Measurements from ENCODE around the gene GRIK1.
"Not testable (repeated sequence)": the region's sequence is repeated elsewhere in the genome, so short reads cannot be mapped to it uniquely, and the experiment has no call there.

GRIK1 gene

GRCh38 chr21:29939924-29940275, at the start of gene GRIK1:
Gene GRIK1 (minus strand): TSS chr21:29939996.
- in situ Hi-C loops (cut with MboI; ENCODE audit: low sequenced_read_pairs): no loop called here

GRCh38 chr21:29987762-29988161, 48.0 kb upstream of the GRIK1 start:
- in situ Hi-C loops (cut with MboI; ENCODE audit: low sequenced_read_pairs): no loop called here

- in situ Hi-C loops (cut with MboI; ENCODE audit: low sequenced_read_pairs): no loop called here
Observed at GRCh38 chr21:29985866-29986265, 46.1 kb upstream of the GRIK1 start.

GRCh38 chr21:29979043-29979442, 39.2 kb upstream of the GRIK1 start:
- in situ Hi-C loops (cut with MboI; ENCODE audit: low sequenced_read_pairs): no loop called here

GRCh38 chr21:29975776-29976175, 36.0 kb upstream of the GRIK1 start:
- in situ Hi-C loops (cut with MboI; ENCODE audit: low sequenced_read_pairs): no loop called here

- in situ Hi-C loops (cut with MboI; ENCODE audit: low sequenced_read_pairs): no loop called here
Observed at GRCh38 chr21:29973258-29973657, 33.5 kb upstream of the GRIK1 start.

GRCh38 chr21:29961291-29962027, 21.7 kb upstream of the GRIK1 start:
- in situ Hi-C loops (cut with MboI; ENCODE audit: low sequenced_read_pairs): no loop called here

- in situ Hi-C loops (cut with MboI; ENCODE audit: low sequenced_read_pairs): no loop called here
Observed at GRCh38 chr21:29958551-29958950, 18.8 kb upstream of the GRIK1 start.

- in situ Hi-C loops (cut with MboI; ENCODE audit: low sequenced_read_pairs): not testable (repeated sequence)
Observed at GRCh38 chr21:29958035-29958434, 18.2 kb upstream of the GRIK1 start.

- in situ Hi-C loops (cut with MboI; ENCODE audit: low sequenced_read_pairs): no loop called here
Observed at GRCh38 chr21:29953690-29954089, 13.9 kb upstream of the GRIK1 start.

GRCh38 chr21:29953072-29953471, 13.3 kb upstream of the GRIK1 start:
- in situ Hi-C loops (cut with MboI; ENCODE audit: low sequenced_read_pairs): no loop called here

GRCh38 chr21:29951911-29952310, 12.1 kb upstream of the GRIK1 start:
- in situ Hi-C loops (cut with MboI; ENCODE audit: low sequenced_read_pairs): no loop called here

- in situ Hi-C loops (cut with MboI; ENCODE audit: low sequenced_read_pairs): no loop called here
Observed at GRCh38 chr21:29949991-29950390, 10.2 kb upstream of the GRIK1 start.

- in situ Hi-C loops (cut with MboI; ENCODE audit: low sequenced_read_pairs): no loop called here
Observed at GRCh38 chr21:29947119-29947518, 7.3 kb upstream of the GRIK1 start.

GRCh38 chr21:29943885-29944284, 4.1 kb upstream of the GRIK1 start:
- in situ Hi-C loops (cut with MboI; ENCODE audit: low sequenced_read_pairs): no loop called here

- in situ Hi-C loops (cut with MboI; ENCODE audit: low sequenced_read_pairs): no loop called here
Observed at GRCh38 chr21:29942034-29942433, 2.2 kb upstream of the GRIK1 start.

GRCh38 chr21:29940991-29941390, 1.2 kb upstream of the GRIK1 start:
- in situ Hi-C loops (cut with MboI; ENCODE audit: low sequenced_read_pairs): no loop called here

GRCh38 chr21:29940361-29940760, 565 bp upstream of the GRIK1 start:
- in situ Hi-C loops (cut with MboI; ENCODE audit: low sequenced_read_pairs): no loop called here

- in situ Hi-C loops (cut with MboI; ENCODE audit: low sequenced_read_pairs): no loop called here
Observed at GRCh38 chr21:29939104-29939923, 482 bp downstream of the GRIK1 start.

- in situ Hi-C loops (cut with MboI; ENCODE audit: low sequenced_read_pairs): no loop called here
Observed at GRCh38 chr21:29938776-29939103, 1.1 kb downstream of the GRIK1 start.

- in situ Hi-C loops (cut with MboI; ENCODE audit: low sequenced_read_pairs): no loop called here
Observed at GRCh38 chr21:29933088-29933487, 6.7 kb downstream of the GRIK1 start.

GRCh38 chr21:29928537-29928936, 11.3 kb downstream of the GRIK1 start:
- in situ Hi-C loops (cut with MboI; ENCODE audit: low sequenced_read_pairs): no loop called here
